Rectal smooth muscle tissue (tissue), 1 donor: Measurements from ENCODE around the gene NAALAD2.
"Not testable (repeated sequence)": the region's sequence is repeated elsewhere in the genome, so short reads cannot be mapped to it uniquely, and the experiment has no call there.

ENCODE experiments used
- H3K27ac ChIP-seq: one replicate; pipeline ENCODE4 v1.7.0; 2013; ENCODE audit warnings: low read depth, low read length, inconsistent platforms
- H3K27me3 ChIP-seq: one replicate; pipeline ENCODE4 v1.7.0; 2013; ENCODE audit warnings: low read length; ENCODE audit not compliant: control insufficient read depth, insufficient read depth
- H3K36me3 ChIP-seq: one replicate; pipeline ENCODE4 v1.7.0; 2013; ENCODE audit warnings: low read length; ENCODE audit not compliant: control insufficient read depth, insufficient read depth
- H3K4me1 ChIP-seq: one replicate; pipeline ENCODE4 v1.7.0; 2013; ENCODE audit warnings: low read length; ENCODE audit not compliant: control insufficient read depth, insufficient read depth
- H3K4me3 ChIP-seq: one replicate; pipeline ENCODE4 v1.7.0; 2013; ENCODE audit warnings: low read length
- H3K9ac ChIP-seq: one replicate; pipeline ENCODE4 v1.7.0; 2013; ENCODE audit warnings: low read length

NAALAD2 gene

GRCh38 chr11:90228056-90228455, 93.6 kb downstream of the NAALAD2 start:
- Histone ChIP-seq H3K27ac (no peak overlapping the region), H3K9ac (no peak overlapping the region), H3K27me3 (no peaks in the 10 kb centered on the region), H3K4me3 (no peak overlapping the region), H3K4me1 (peaks cover 5% of the 10 kb centered on the region), H3K36me3 (no peaks in the 10 kb centered on the region)

- no peak overlapping the region for H3K27ac ChIP-seq
- no peak overlapping the region for H3K4me3 ChIP-seq
- no peak overlapping the region for H3K9ac ChIP-seq
- no peaks in the 10 kb centered on the region for H3K36me3 ChIP-seq
- H3K4me1 ChIP-seq: no peaks in the 10 kb centered on the region
- no peaks in the 10 kb centered on the region for H3K27me3 ChIP-seq
Observed at GRCh38 chr11:90229791-90230190, 95.3 kb downstream of the NAALAD2 start.

GRCh38 chr11:90234977-90235376, 100.5 kb downstream of the NAALAD2 start:
- no peaks in the 10 kb centered on the region for H3K27me3 ChIP-seq
- no peak overlapping the region for H3K27ac ChIP-seq
- H3K36me3 ChIP-seq: no peaks in the 10 kb centered on the region
- no peak overlapping the region for H3K4me3 ChIP-seq
- H3K9ac ChIP-seq: no peak overlapping the region
- no peaks in the 10 kb centered on the region for H3K4me1 ChIP-seq

- H3K27ac ChIP-seq: no peak overlapping the region
- no peak overlapping the region for H3K4me3 ChIP-seq
- no peaks in the 10 kb centered on the region for H3K4me1 ChIP-seq
- H3K27me3 ChIP-seq: no peaks in the 10 kb centered on the region
- no peak overlapping the region for H3K9ac ChIP-seq
- no peaks in the 10 kb centered on the region for H3K36me3 ChIP-seq
Observed at GRCh38 chr11:90235526-90235925, 101.1 kb downstream of the NAALAD2 start.

GRCh38 chr11:90237004-90237403, 102.5 kb downstream of the NAALAD2 start:
- Histone ChIP-seq H3K4me1 (no peaks in the 10 kb centered on the region), H3K27ac (no peak overlapping the region), H3K9ac (no peak overlapping the region), H3K36me3 (no peaks in the 10 kb centered on the region), H3K27me3 (no peaks in the 10 kb centered on the region), H3K4me3 (no peak overlapping the region)

GRCh38 chr11:90239967-90240636, 105.6 kb downstream of the NAALAD2 start:
- H3K4me3 ChIP-seq: not testable (repeated sequence)

GRCh38 chr11:90241414-90241813, 107.0 kb downstream of the NAALAD2 start:
- H3K9ac ChIP-seq: no peak overlapping the region
- H3K27ac ChIP-seq: no peak overlapping the region
- no peaks in the 10 kb centered on the region for H3K4me1 ChIP-seq
- no peaks in the 10 kb centered on the region for H3K36me3 ChIP-seq
- no peaks in the 10 kb centered on the region for H3K27me3 ChIP-seq
- H3K4me3 ChIP-seq: no peak overlapping the region

More at GRCh38 chr11:90239967-90240636, 105.6 kb downstream of the NAALAD2 start:
- not testable (repeated sequence) for H3K9ac ChIP-seq, H3K27me3 ChIP-seq, H3K27ac ChIP-seq, H3K36me3 ChIP-seq, H3K4me1 ChIP-seq
